Activated naive CD4-positive, alpha-beta T cell treated with anti-CD3 and anti-CD28 coated beads, Interleukin-2, amount 10 ng/mL, durations not matched to agents 7 days and 5 days (primary cell): Measurements from ENCODE around the gene NUDT8.
A peak's percentile ranks its signal among the peaks of the same experiment; 100 is the strongest.
"Not testable (repeated sequence)": the region's sequence is repeated elsewhere in the genome, so short reads cannot be mapped to it uniquely, and the experiment has no call there.

Source experiments
- CTCF ChIA-PET: fragments of 350-600 bp; sonication (Branson Sonifier 250); formaldehyde crosslinking; loops from one replicate; lab custom pipeline; 2021; ENCODE audit warnings: antibody characterized with exemption; lab: Charles Lee
- DNase-seq: peaks from one replicate; pipeline ENCODE4 v3.0.0-alpha.2; 2020
- H3K27ac Mint-ChIP-seq: one replicate; pipeline ENCODE4 v1.8.0; 2021; ENCODE audit warnings: mild to moderate bottlenecking, moderate library complexity, mixed read lengths
- H3K27me3 Mint-ChIP-seq: one replicate; pipeline ENCODE4 v1.8.0; 2021; ENCODE audit warnings: mild to moderate bottlenecking, mixed read lengths
- H3K36me3 Mint-ChIP-seq: one replicate; pipeline ENCODE4 v1.8.0; 2021; ENCODE audit warnings: mixed read lengths
- H3K4me1 Mint-ChIP-seq: one replicate; pipeline ENCODE4 v1.8.0; 2021; ENCODE audit warnings: mixed read lengths
- H3K4me3 Mint-ChIP-seq: one replicate; pipeline ENCODE4 v1.8.0; 2021; ENCODE audit warnings: mild to moderate bottlenecking, moderate library complexity, mixed read lengths
- H3K9me3 Mint-ChIP-seq: one replicate; pipeline ENCODE4 v1.8.0; 2021; ENCODE audit warnings: mixed read lengths

NUDT8 gene

DNA sequence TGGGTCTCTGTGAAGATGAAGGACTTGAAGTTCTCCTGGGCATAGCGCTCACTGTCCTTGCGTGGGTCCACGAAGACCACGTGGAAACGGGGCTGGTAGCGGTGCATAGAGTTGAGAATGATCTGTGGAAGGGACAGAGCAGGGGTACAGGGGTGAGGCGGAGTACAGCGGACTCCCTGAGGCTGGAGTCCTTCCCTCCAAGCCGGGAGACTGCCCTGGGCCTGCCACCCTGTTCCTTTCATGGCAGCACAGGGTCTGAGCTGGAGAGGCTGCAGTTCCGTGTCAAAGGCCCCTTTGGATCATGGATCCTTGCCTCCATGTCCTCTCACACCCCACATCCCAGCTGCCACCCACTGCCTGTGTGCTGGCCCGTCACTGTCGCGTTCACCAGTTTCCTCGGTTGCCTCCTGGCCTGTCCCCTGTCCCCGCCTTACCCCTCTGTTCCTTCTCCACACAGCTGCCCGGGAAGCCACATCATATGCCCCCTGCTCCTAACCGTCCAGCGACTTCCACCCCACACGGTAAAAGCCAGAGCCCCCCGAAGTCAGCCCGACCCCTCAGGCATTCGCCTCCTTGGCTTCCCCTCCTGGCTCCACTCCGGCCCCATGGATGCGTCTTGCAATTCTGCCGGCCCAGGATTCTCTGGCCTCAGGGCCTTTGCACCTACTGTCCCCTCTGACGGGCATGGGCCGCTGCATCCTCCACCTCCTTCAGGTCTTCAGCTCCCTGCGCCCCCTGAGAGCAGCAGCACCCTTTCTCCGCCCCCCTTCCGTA lies 3.4 kb upstream of the NUDT8 start:
- CTCF ChIA-PET = interaction anchor here (1.2 to 8.0 kb wide), 3 partner anchors 14 to 26 kb away, joined by 3 to 91 read pairs (median 59); partner anchors contain the start of gene ACY3
- DNase-seq = peak; percentile 20
- Mint-ChIP-seq H3K27ac (peak overlapping the region; percentile 42), H3K27me3 (peaks cover 19% of the 10 kb centered on the region), H3K4me3 (no peak overlapping the region), H3K4me1 (peaks cover 23% of the 10 kb centered on the region), H3K36me3 (no peaks in the 10 kb centered on the region), H3K9me3 (no peaks in the 10 kb centered on the region)

GRCh38 chr11:67632175-67632981 lies 2.6 kb upstream of the NUDT8 start:
- Mint-ChIP-seq H3K36me3 (no peaks in the 10 kb centered on the region), H3K27ac (no peak overlapping the region), H3K9me3 (no peaks in the 10 kb centered on the region), H3K4me1 (peaks cover 24% of the 10 kb centered on the region), H3K27me3 (peaks cover 18% of the 10 kb centered on the region), H3K4me3 (peak overlapping the region; percentile 19)
- CTCF ChIA-PET = interaction anchor here (5.4 to 8.0 kb wide), 2 partner anchors 15 to 27 kb away, joined by 59 to 91 read pairs; partner anchors contain the start of gene ACY3
- DNase-seq = peak; percentile 19

DNA sequence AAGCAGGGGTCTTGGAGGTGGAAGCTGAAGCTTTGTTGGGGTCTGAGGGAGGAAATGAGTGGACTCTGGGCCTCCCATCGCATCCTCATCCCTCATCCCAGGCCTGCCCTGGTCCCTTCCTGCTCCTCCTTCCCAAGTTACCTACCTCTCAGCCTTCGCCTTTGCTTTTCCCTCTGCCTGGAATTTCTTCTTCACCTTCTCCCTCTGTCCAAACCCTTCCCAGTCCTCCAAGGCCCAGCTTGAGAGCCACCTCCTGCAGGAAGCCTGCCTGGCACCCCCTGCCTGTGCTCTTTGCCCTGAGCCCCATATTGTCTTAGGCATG lies 2.1 kb upstream of the NUDT8 start:
- Mint-ChIP-seq H3K9me3 (no peaks in the 10 kb centered on the region), H3K4me1 (peaks cover 19% of the 10 kb centered on the region), H3K36me3 (peaks cover 1% of the 10 kb centered on the region), H3K4me3 (peak overlapping the region; percentile 19), H3K27ac (no peak overlapping the region), H3K27me3 (peaks cover 18% of the 10 kb centered on the region)
- CTCF ChIA-PET = interaction anchor here (5.4 to 8.0 kb wide), 2 partner anchors 15 to 27 kb away, joined by 59 to 91 read pairs; partner anchors contain the start of gene ACY3
- no peak for DNase-seq

DNA sequence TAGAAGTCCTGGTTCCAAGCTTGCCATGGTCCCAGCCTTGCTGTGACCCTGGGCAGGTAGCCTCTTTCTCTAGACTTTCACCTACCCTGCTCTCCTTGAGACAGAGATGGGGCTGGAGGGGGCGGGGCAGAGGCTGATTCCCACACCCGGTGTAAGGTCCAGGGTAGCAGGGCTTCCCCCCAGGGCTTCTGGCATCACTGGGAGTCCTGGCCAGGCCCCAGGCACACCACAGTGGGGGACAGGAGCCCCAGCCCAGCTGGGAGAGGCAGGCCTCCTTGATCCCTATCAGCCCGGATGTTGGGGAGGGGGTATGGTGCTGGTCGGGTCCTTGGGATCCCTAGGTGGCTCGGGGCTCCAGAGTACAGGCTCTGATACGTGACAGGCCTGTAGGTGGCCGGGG lies 1.7 kb upstream of the NUDT8 start:
- H3K27me3 Mint-ChIP-seq = peaks cover 18% of the 10 kb centered on the region
- H3K9me3 Mint-ChIP-seq = no peaks in the 10 kb centered on the region
- peak overlapping the region; percentile 87 for H3K27ac Mint-ChIP-seq
- CTCF ChIA-PET = interaction anchor here (4.4 to 8.0 kb wide), 3 partner anchors 16 to 28 kb away, joined by 36 to 91 read pairs (median 59); partner anchors contain the start of gene ACY3
- peaks cover 17% of the 10 kb centered on the region for H3K4me1 Mint-ChIP-seq
- peak; percentile 22 for DNase-seq
- H3K36me3 Mint-ChIP-seq = peaks cover 1% of the 10 kb centered on the region
- peak overlapping the region; percentile 86 for H3K4me3 Mint-ChIP-seq

DNA sequence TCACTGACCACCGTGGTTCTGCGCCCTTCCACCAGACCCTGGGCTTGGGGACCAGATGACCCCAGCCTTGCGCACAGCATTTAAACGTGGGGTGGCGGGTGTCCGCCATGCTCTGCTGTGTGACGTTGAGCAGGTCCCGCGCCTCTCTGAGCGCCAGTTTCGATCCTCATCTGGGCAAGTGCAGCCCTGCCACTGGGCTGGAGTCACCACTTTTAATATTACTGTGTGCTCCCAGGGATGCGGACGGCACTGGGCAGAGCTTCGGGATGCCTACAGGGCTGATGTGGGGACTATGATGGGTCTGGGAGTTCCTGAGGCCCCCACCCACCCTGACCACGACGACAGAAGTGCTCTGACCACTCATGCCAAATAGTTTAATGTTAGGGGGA lies 1.2 kb upstream of the NUDT8 start:
- Mint-ChIP-seq H3K27me3 (peaks cover 16% of the 10 kb centered on the region), H3K27ac (peak overlapping the region; percentile 87), H3K4me1 (peaks cover 17% of the 10 kb centered on the region), H3K9me3 (no peaks in the 10 kb centered on the region), H3K4me3 (peak overlapping the region; percentile 86), H3K36me3 (peaks cover 1% of the 10 kb centered on the region)
- no peak for DNase-seq
- CTCF ChIA-PET = interaction anchor here (0.7 to 8.0 kb wide), 6 partner anchors 14 to 280 kb away, joined by 3 to 91 read pairs (median 23); partner anchors contain the start of gene ACY3

DNA sequence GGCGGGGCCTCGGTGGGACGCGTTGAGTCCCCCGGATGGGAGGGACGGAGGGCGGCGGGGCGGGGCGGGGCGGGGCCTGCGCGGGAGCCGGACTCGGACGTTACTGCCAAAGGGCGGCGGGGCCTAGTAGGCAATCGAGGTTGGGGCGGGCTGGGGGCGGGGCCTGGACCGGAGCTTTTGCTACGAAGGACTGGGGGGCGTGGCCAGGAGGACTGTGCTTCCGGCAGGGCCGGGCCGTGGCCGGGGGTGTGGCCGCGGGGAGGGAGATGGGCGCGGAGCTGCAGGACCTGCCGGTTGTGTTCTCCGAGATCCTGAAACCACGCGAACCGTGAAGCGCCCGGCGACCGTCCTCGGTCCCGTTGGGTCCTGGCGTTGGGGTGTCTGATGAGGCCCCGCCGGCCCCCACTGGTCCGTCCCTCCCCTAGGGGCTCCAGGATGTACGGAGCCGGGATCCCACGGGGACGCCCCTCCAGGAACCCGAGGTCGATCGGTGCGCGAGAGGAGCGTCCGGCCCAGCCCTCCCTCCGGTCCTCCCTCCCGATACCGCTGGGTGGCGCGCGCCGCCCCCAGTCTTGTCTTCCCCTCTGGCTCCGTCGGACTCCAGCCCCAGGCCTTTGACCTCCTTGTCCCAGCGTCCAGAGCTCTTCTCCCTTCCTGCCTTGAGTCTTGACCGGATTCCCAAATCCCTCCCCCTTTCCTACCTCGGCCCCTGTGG lies 648 bp upstream of the NUDT8 start:
- peak; percentile 98 for DNase-seq
- no peaks in the 10 kb centered on the region for H3K9me3 Mint-ChIP-seq
- peaks cover 15% of the 10 kb centered on the region for H3K27me3 Mint-ChIP-seq
- H3K4me1 Mint-ChIP-seq = peaks cover 20% of the 10 kb centered on the region
- peaks cover 1% of the 10 kb centered on the region for H3K36me3 Mint-ChIP-seq
- CTCF ChIA-PET = interaction anchor here (0.7 to 8.0 kb wide), 10 partner anchors 10 to 279 kb away, joined by 3 to 91 read pairs (median 8); partner anchors contain the start of gene ACY3
- peak overlapping the region; percentile 86 for H3K4me3 Mint-ChIP-seq
- H3K27ac Mint-ChIP-seq = peak overlapping the region; percentile 95

DNA sequence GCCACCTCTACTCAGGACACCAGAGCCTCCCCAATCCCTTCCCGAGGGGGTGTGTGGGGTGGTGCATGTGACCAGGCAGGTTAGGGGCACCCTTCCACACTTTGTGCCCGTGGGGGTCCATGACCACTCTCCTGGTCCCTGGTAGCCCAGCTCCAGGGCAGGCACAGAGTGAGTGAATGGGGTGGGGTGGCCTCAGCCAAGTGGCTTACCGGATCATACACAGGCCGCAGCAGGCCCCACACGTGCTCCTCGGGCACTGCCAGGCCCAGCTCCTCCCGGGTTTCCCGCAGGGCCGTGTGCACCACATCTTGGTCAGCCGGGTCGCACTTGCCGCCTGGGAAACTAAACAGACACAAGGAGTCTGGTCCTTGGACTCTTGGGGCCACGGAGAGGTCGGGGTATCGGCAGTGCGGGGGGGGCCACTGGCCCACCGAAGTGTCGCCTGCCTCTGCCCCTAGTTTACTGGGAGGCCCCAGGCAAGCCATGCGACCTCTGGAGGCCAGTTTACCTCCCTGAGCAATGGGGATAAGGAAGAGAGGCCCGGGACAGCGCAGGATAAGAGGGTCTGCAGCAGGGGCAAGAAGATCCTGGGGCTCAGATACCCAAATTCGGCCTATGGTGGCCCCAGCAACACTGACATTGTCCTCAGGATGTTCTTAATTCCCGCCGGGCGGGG lies 889 bp downstream of the NUDT8 start:
- Mint-ChIP-seq H3K9me3 (no peaks in the 10 kb centered on the region), H3K27ac (peak overlapping the region; percentile 95), H3K4me3 (peak overlapping the region; percentile 60), H3K4me1 (peaks cover 23% of the 10 kb centered on the region), H3K27me3 (peaks cover 9% of the 10 kb centered on the region), H3K36me3 (peaks cover 1% of the 10 kb centered on the region)
- CTCF ChIA-PET = interaction anchor here (1.0 to 8.0 kb wide), 12 partner anchors 12 to 272 kb away, joined by 3 to 91 read pairs (median 4); partner anchors contain the start of genes ACY3 and GSTP1
- no peak for DNase-seq

- Mint-ChIP-seq H3K36me3 (peaks cover 1% of the 10 kb centered on the region), H3K27me3 (peaks cover 9% of the 10 kb centered on the region), H3K4me1 (peaks cover 23% of the 10 kb centered on the region), H3K27ac (peak overlapping the region; percentile 58), H3K9me3 (no peaks in the 10 kb centered on the region), H3K4me3 (no peak overlapping the region)
- DNase-seq = no peak
- CTCF ChIA-PET = interaction anchor here (0.8 to 8.0 kb wide), 9 partner anchors 8 to 99 kb away, joined by 3 to 91 read pairs (median 10); partner anchors contain the start of gene ACY3
Observed at GRCh38 chr11:67627812-67628624, 1.7 kb downstream of the NUDT8 start.

DNA sequence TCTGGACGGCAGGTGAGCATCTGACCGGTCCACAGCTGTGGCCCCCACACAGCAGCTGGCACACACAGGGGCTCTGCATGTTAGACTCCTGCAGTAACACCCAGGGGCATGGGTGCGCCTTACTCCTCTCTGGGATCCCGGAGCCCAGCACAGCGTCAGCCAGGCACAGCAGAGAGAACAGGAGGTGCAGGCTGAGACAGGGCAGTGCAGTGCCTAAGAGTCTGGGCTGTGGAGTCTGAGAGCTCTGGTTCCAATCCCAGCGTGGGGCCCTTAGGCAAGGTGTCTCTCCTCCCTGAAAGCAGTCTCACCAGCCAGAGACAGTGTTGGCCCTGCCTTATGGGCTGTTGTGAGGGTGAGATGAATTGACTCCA lies 2.3 kb downstream of the NUDT8 start:
- no peak overlapping the region for H3K4me3 Mint-ChIP-seq
- no peak for DNase-seq
- peaks cover 7% of the 10 kb centered on the region for H3K27me3 Mint-ChIP-seq
- H3K9me3 Mint-ChIP-seq = no peaks in the 10 kb centered on the region
- peaks cover 23% of the 10 kb centered on the region for H3K4me1 Mint-ChIP-seq
- CTCF ChIA-PET = interaction anchor here (0.8 to 8.0 kb wide), 7 partner anchors 9 to 32 kb away, joined by 3 to 91 read pairs (median 8); partner anchors contain the start of gene ACY3
- H3K36me3 Mint-ChIP-seq = peaks cover 1% of the 10 kb centered on the region
- no peak overlapping the region for H3K27ac Mint-ChIP-seq

- no peaks in the 10 kb centered on the region for H3K9me3 Mint-ChIP-seq
- no peak overlapping the region for H3K27ac Mint-ChIP-seq
- no peak overlapping the region for H3K4me3 Mint-ChIP-seq
- no peak for DNase-seq
- H3K36me3 Mint-ChIP-seq = peaks cover 1% of the 10 kb centered on the region
- H3K27me3 Mint-ChIP-seq = peaks cover 3% of the 10 kb centered on the region
- peaks cover 23% of the 10 kb centered on the region for H3K4me1 Mint-ChIP-seq
- CTCF ChIA-PET = interaction anchor here (0.8 to 8.0 kb wide), 6 partner anchors 9 to 32 kb away, joined by 3 to 91 read pairs (median 6); partner anchors contain the start of gene ACY3
Observed at GRCh38 chr11:67626970-67627369, 2.8 kb downstream of the NUDT8 start.

DNA sequence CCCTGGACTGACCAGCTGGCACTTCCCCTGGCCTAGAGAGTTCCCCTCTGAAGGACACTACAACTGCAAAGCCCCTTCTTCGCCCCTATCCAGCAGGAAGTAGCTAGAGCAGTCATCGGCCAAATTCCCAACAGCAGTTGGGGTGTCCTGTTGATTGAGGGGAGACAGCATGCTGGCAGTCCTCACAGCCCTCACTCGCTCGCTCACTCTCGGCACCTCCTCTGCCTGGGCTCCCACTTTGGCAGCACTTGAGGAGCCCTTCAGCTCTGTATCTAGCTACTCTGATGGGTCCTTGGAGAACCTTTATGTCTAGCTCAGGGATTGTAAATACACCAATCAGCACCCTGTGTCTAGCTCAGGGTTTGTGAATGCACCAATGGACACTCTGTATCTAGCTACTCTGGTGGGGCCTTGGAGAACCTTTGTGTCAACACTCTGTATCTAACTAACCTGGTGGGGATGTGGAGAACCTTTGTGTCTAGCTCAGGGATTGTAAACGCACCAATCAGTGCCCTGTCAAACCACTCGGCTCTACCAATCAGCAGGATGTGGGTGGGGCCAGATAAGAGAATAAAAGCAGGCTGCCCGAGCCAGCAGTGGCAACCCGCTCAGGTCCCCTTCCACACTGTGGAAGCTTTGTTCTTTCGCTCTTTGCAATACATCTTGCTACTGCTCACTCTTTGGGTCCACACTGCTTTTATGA lies 3.5 kb downstream of the NUDT8 start:
- not testable (repeated sequence) for H3K27me3 Mint-ChIP-seq, H3K4me3 Mint-ChIP-seq, H3K27ac Mint-ChIP-seq, DNase-seq, H3K36me3 Mint-ChIP-seq, H3K9me3 Mint-ChIP-seq
- peaks cover 23% of the 10 kb centered on the region for H3K4me1 Mint-ChIP-seq
- CTCF ChIA-PET = interaction anchor here (1.0 to 8.0 kb wide), 3 partner anchors 9 to 33 kb away, joined by 3 to 91 read pairs (median 8); partner anchors contain the start of gene ACY3

- H3K27me3 Mint-ChIP-seq, CTCF ChIA-PET, H3K4me3 Mint-ChIP-seq, H3K27ac Mint-ChIP-seq, H3K9me3 Mint-ChIP-seq, H3K36me3 Mint-ChIP-seq: not testable (repeated sequence)
- peak; percentile 5 for DNase-seq
- H3K4me1 Mint-ChIP-seq = peaks cover 11% of the 10 kb centered on the region
Observed at GRCh38 chr11:67623795-67624194, 5.9 kb downstream of the NUDT8 start.
